Right lobe of liver (tissue), 6 donors: ENCODE data around the gene MT1HL1. TPM values are rescaled to one million over a fixed set of nuclear protein-coding genes. Genes with fewer than 3 reads are reported as not detected.

Experiments
- ATAC-seq, 4 donors: fragments of 200-7000 bp; cut with Tn5 transposase; one replicate each; pipeline ENCODE4 v1.9.1; 2020; ENCODE audit warnings: mild to moderate bottlenecking in 4 of 4, moderate library complexity in 4 of 4
- DNase-seq, 3 donors: peaks; one replicate each; pipeline ENCODE4 v3.0.0-alpha.2; 2020
- H3K27ac ChIP-seq, 3 donors: fragments of 200-600 bp; one replicate each; pipeline ENCODE4 v1.8.0; 2022
- H3K27me3 ChIP-seq, 2 donors: fragments of 200-600 bp; one replicate each; pipeline ENCODE4 v1.8.0; 2022
- H3K36me3 ChIP-seq, 4 donors: fragments of 200-600 bp; sonication (generic) in 1 of 4; one replicate each; pipeline versions ENCODE4 v1.5.1 to v1.8.0; 2017 to 2022; ENCODE audit warnings: control low read depth in 1 of 4
- H3K4me1 ChIP-seq, 4 donors: fragments of 200-600 bp; sonication (generic) in 1 of 4; one replicate each; pipeline versions ENCODE4 v1.5.1 to v1.8.0; 2017 to 2022; ENCODE audit warnings: control low read depth in 1 of 4
- H3K4me3 ChIP-seq, 3 donors: fragments of 200-600 bp; one replicate each; pipeline ENCODE4 v1.8.0; 2022
- H3K9me3 ChIP-seq, 4 donors: fragments of 200-600 bp; sonication (generic) in 1 of 4; one replicate each; pipeline versions ENCODE4 v1.5.1 to v1.8.0; 2017 to 2022; ENCODE audit warnings: control low read depth in 1 of 4
- CTCF ChIP-seq, 4 donors: fragments of 200-600 bp in 3 of 4; fragments of 450-650 bp in 1 of 4; IDR thresholded peaks; one replicate each; pipeline versions ENCODE4 v1.5.1 to v1.8.0; 2016 to 2022; ENCODE audit warnings: antibody characterized with exemption in 4 of 4, mild to moderate bottlenecking in 2 of 4
- POLR2A ChIP-seq: fragments of 450-650 bp; IDR thresholded peaks from one replicate; pipeline ENCODE4 v1.6.1; 2017; ENCODE audit warnings: antibody characterized with exemption, mild to moderate bottlenecking
- WGBS: methylation state at CpG from one replicate; pipeline ENCODE4 v1.1.6; 2018; ENCODE audit warnings: low coverage, low lambda C conversion rate; ENCODE audit not compliant: insufficient coverage; ENCODE audit errors: missing lambda C conversion rate; 5-methylcytosine and 5-hydroxymethylcytosine counted together
- intact Hi-C, 2 donors: fragments of 100-400 bp; cut with DNase I; formaldehyde crosslinking; loops; one replicate each; pipeline versions ENCODE4 v1.11.2 to v1.14.1; 2022
- total RNA-seq, 6 experiments: library from RNA; depleted of rRNA in 2 of 6; stranded (reverse); fragments of >200 nt in 2 of 6; fragmentation: NEBNext Ultra II Directional in 3 of 6; extraction: Animal tissue kit (Norgen Biotek cat#: 25700) in 3 of 6; gene quantifications; one replicate each; pipeline versions ENCODE4 v1.1.0 to v1.2.4, GENCODE V29; 2016 to 2023
- donor health status: DM: no; HTN: yes; CAD: no.
- donor health status: DM: no; HTN: no; CAD: no.
- donor health status: DM: no; HTN: no; CAD: no.
- donor health status: DM: no; HTN: yes; CAD: no.
- donor health status: DM: no; HTN: yes; CAD: no.

MT1HL1 gene
- total RNA-seq, 6 experiments from 2014 or later, result not detected

- H3K27me3 ChIP-seq, result no peaks in the 10 kb centered on the region
- ATAC-seq (no peak), DNase-seq (no peak)
- 42% methylated on average over 2 of the region's 2 CpGs for WGBS
- no peaks in the 10 kb centered on the region for H3K9me3 ChIP-seq
- no peak overlapping the region for H3K27ac ChIP-seq
- no peak overlapping the region for H3K4me3 ChIP-seq
- no peak for TF ChIP-seq POLR2A
- intact Hi-C loops, result no loop called here
- no peaks in the 10 kb centered on the region for H3K4me1 ChIP-seq
- H3K36me3 ChIP-seq, result no peaks in the 10 kb centered on the region
Measured at GRCh38 chr1:236963920-236964319, 40.3 kb downstream of the MT1HL1 start.

- Histone ChIP-seq H3K27me3 (no peaks in the 10 kb centered on the region), H3K27ac (no peak overlapping the region), H3K9me3 (no peaks in the 10 kb centered on the region), H3K4me1 (no peaks in the 10 kb centered on the region), H3K36me3 (no peaks in the 10 kb centered on the region), H3K4me3 (no peak overlapping the region)
- no peak for ATAC-seq
- no peak for DNase-seq
- TF ChIP-seq CTCF (IDR thresholded peaks at IDR 0.05) (no peak), POLR2A (no peak)
- WGBS, result 100% methylated on average over 2 of the region's 2 CpGs
- intact Hi-C loops, result no loop called here
Measured at GRCh38 chr1:236959112-236959511, 45.1 kb downstream of the MT1HL1 start.

GRCh38 chr1:236957235-236957634 is 47.0 kb downstream of the MT1HL1 start:
- ATAC-seq (no peak), DNase-seq (no peak)
- WGBS, result 51% methylated on average over 4 of the region's 5 CpGs
- Histone ChIP-seq H3K4me1 (no peaks in the 10 kb centered on the region), H3K36me3 (no peaks in the 10 kb centered on the region), H3K27ac (no peak overlapping the region), H3K27me3 (no peaks in the 10 kb centered on the region), H3K9me3 (no peaks in the 10 kb centered on the region), H3K4me3 (no peak overlapping the region)
- TF ChIP-seq CTCF (IDR thresholded peaks at IDR 0.05) (no peak), POLR2A (no peak)
- intact Hi-C loops, result no loop called here

Other genes with a start within 250 kb of the MT1HL1 start
- 10 to 100 TPM in 3 of 6 experiments, 1 to 10 TPM in 3; 9.4 to 15.4 (median 11.8) TPM for gene MTR, start 209.1 kb downstream of the MT1HL1 start, total RNA-seq
- gene RYR2, start 37.7 kb upstream of the MT1HL1 start, total RNA-seq, result under 1 TPM; 0.02 to 0.43 (median 0.16) TPM